A549 (cell line): Measurements from ENCODE around the gene RPN2. TPM values are rescaled to one million over a fixed set of nuclear protein-coding genes. Genes with fewer than 3 reads are reported as not detected.

Experiments
- ATAC-seq, 2 experiments: fragments of 200-7000 bp in 1 of 2; fragments of >200 bp in 1 of 2; cut with Nextera tagmentation in 1 of 2; cut with Tn5 transposase in 1 of 2; 3 replicates each; pipeline versions ENCODE4 v1.8.0 to v1.9.1; 2018 to 2020; ENCODE audit warnings: mild to moderate bottlenecking in 1 of 2, moderate library complexity in 1 of 2
- CTCF ChIA-PET: fragments of 300-600 bp; sonication (Branson Sonifier 250); formaldehyde crosslinking; extraction: SDS; loops from one replicate; lab custom pipeline; 2021; ENCODE audit warnings: antibody characterized with exemption, inconsistent platforms; lab: Yijun Ruan, JAX
- POLR2A ChIA-PET: fragments of 350-600 bp; formaldehyde crosslinking; extraction: SDS; loops from one replicate; lab custom pipeline; 2021; ENCODE audit warnings: antibody characterized with exemption, inconsistent platforms; lab: Yijun Ruan, JAX
- DNase-seq, 2 experiments: peaks; one replicate each; pipeline versions ENCODE4 v3.0.0 to v3.0.0-alpha.2; 2011 to 2016; ENCODE audit warnings: low read depth in 1 of 2, low spot score in 1 of 2
- FAIRE-seq: peaks from 2 replicates; lab custom pipeline; 2011; peaks lifted over from hg19 to GRCh38; lab: Jason Lieb, UNC
- H3K27ac ChIP-seq, 2 experiments: fragments of >200 bp; sonication (Bioruptor Twin); formaldehyde crosslinking; 3 replicates each; pipeline ENCODE4 v1.5.1; 2016 to 2017
- H3K4me1 ChIP-seq: fragments of >200 bp; sonication (Bioruptor Twin); formaldehyde crosslinking; 3 replicates; pipeline ENCODE4 v1.6.1; 2016
- H3K4me2 ChIP-seq: fragments of >200 bp; sonication (Bioruptor Twin); formaldehyde crosslinking; 3 replicates; pipeline ENCODE4 v1.6.1; 2016
- H3K4me3 ChIP-seq: fragments of >200 bp; sonication (Bioruptor Twin); formaldehyde crosslinking; 3 replicates; pipeline ENCODE4 v1.5.1; 2016
- H3K9me3 ChIP-seq: fragments of >200 bp; sonication (Bioruptor Twin); formaldehyde crosslinking; 3 replicates; pipeline ENCODE4 v1.6.1; 2016
- ATOH8 ChIP-seq: fragments of 250-450 bp; sonication (Bioruptor Pico); IDR thresholded peaks from 2 replicates; pipeline ENCODE4 v1.5.0; 2020; ENCODE audit warnings: low read depth, mild to moderate bottlenecking, moderate library complexity
- CHD2 ChIP-seq: fragments of 150-350 bp; IDR thresholded peaks from 2 replicates; pipeline ENCODE4 v1.6.1; 2014; ENCODE audit warnings: low read length; ENCODE audit not compliant: partially characterized antibody
- ESRRA ChIP-seq: fragments of 150-350 bp; IDR thresholded peaks from 2 replicates; pipeline ENCODE4 v1.6.1; 2014; ENCODE audit warnings: mild to moderate bottlenecking, low read length, borderline replicate concordance
- HOXA7 ChIP-seq: fragments of 250-450 bp; sonication (Bioruptor Pico); IDR thresholded peaks from 2 replicates; pipeline ENCODE4 v1.5.0; 2020; ENCODE audit warnings: mild to moderate bottlenecking, moderate library complexity
- HOXB13 ChIP-seq: fragments of 250-450 bp; sonication (Bioruptor Pico); IDR thresholded peaks from 2 replicates; pipeline ENCODE4 v1.5.0; 2020; ENCODE audit warnings: low read depth, mild to moderate bottlenecking, moderate library complexity
- HOXB5 ChIP-seq: fragments of 250-450 bp; sonication (Bioruptor Pico); IDR thresholded peaks from 2 replicates; pipeline ENCODE4 v1.5.0; 2020; ENCODE audit warnings: mild to moderate bottlenecking, moderate library complexity
- JUN ChIP-seq, 2 experiments: fragments of >200 bp; sonication (Bioruptor Twin); formaldehyde crosslinking; IDR thresholded peaks; 2 replicates in 1 of 2; 3 replicates in 1 of 2; pipeline ENCODE4 v1.6.1; 2016 to 2017
- JUNB ChIP-seq: fragments of >200 bp; sonication (Bioruptor Twin); formaldehyde crosslinking; IDR thresholded peaks from 2 replicates; pipeline ENCODE4 v1.6.1; 2016
- KDM1A ChIP-seq: fragments of 200-600 bp; sonication (generic); IDR thresholded peaks from 2 replicates; pipeline ENCODE4 v1.6.1; 2016; ENCODE audit warnings: low read depth, mild to moderate bottlenecking
- KDM5A ChIP-seq: fragments of 200-600 bp; sonication (generic); IDR thresholded peaks from 2 replicates; pipeline ENCODE4 v1.6.1; 2016; ENCODE audit warnings: antibody characterized with exemption, mild to moderate bottlenecking
- MAFK ChIP-seq: fragments of 450-650 bp; IDR thresholded peaks from 2 replicates; pipeline ENCODE4 v1.6.1; 2014; ENCODE audit not compliant: partially characterized antibody
- MYC ChIP-seq: IDR thresholded peaks from 2 replicates; pipeline ENCODE4 v1.6.1; 2012; ENCODE audit warnings: mild to moderate bottlenecking, inconsistent platforms, low read length, improper control_type of control experiment, borderline replicate concordance
- NFE2L2 ChIP-seq: fragments of 150-350 bp; conservative IDR thresholded peaks from 2 replicates; pipeline ENCODE4 v1.6.1; 2014; ENCODE audit warnings: low read length
- RAD21 ChIP-seq, 2 experiments: fragments of >200 bp in 1 of 2; sonication (Bioruptor Twin) in 1 of 2; formaldehyde crosslinking in 1 of 2; IDR thresholded peaks in 1 of 2; conservative IDR thresholded peaks in 1 of 2; 2 replicates in 1 of 2; 3 replicates in 1 of 2; pipeline ENCODE4 v1.6.1; 2012 to 2018; ENCODE audit warnings: inconsistent platforms in 1 of 2
- REST ChIP-seq: fragments of 200-600 bp; sonication (generic); IDR thresholded peaks from 2 replicates; pipeline ENCODE4 v1.6.1; 2016; ENCODE audit warnings: antibody characterized with exemption, mild to moderate bottlenecking, moderate library complexity
- SMC3 ChIP-seq: fragments of >200 bp; sonication (Bioruptor Twin); formaldehyde crosslinking; IDR thresholded peaks from 3 replicates; pipeline ENCODE4 v1.6.1; 2018; ENCODE audit warnings: inconsistent platforms
- ZFP36 ChIP-seq: fragments of 450-650 bp; IDR thresholded peaks from 2 replicates; pipeline ENCODE4 v1.6.1; 2014; ENCODE audit warnings: borderline replicate concordance; ENCODE audit not compliant: partially characterized antibody
- ZNF302 ChIP-seq: fragments of 250-450 bp; sonication (Bioruptor Pico); IDR thresholded peaks from 2 replicates; pipeline ENCODE4 v1.9.0; 2021; ENCODE audit warnings: inconsistent platforms, mild to moderate bottlenecking, moderate library complexity
- WGBS: methylation state at CpG from one replicate; pipeline ENCODE4 v1.1.6; 2017; ENCODE audit errors: missing lambda C conversion rate; 5-methylcytosine and 5-hydroxymethylcytosine counted together
- polyA plus RNA-seq, 4 experiments: library from polyadenylated mRNA; depleted of rRNA in 3 of 4; stranded (reverse); fragments of >200 nt; fragmentation: RNase III in 1 of 4; extraction: RNeasy Plus Mini Kit Qiagen cat#74134 plus additional on column Dnase treatment in 1 of 4; gene quantifications; 2 replicates in 3 of 4; 3 replicates in 1 of 4; pipeline ENCODE4 v1.2.3, GENCODE V29; 2011 to 2017
- TF ChIP-seq, protein P1 (sequence below): IDR thresholded peaks from 2 replicates; pipeline ENCODE4 v1.6.1; 2012; ENCODE audit warnings: low read depth, borderline replicate concordance
- TF ChIP-seq, protein P2 (sequence below): fragments of >200 bp; sonication (Bioruptor Twin); formaldehyde crosslinking; IDR thresholded peaks from 3 replicates; pipeline ENCODE4 v1.6.1; 2016

The RPN2 gene
- polyA plus RNA-seq, 2 of the 4 experiments (the other 2 are of a cell fraction), result 282 to 391 TPM

GRCh38 chr20:37265152-37265551 lies 86.0 kb downstream of the RPN2 start:
- H3K4me3 ChIP-seq, result no peak overlapping the region
- ChIA-PET CTCF (interaction anchor here (0.7 to 10.9 kb wide), 8 partner anchors 9 to 299 kb away, joined by 3 to 150 read pairs (median 5); no protein-coding TSS in a partner anchor), POLR2A (no interaction called here)
- no peak overlapping the region for H3K4me2 ChIP-seq
- FAIRE-seq (no peak), DNase-seq (no peak), ATAC-seq (no peak)
- H3K4me1 ChIP-seq, result peaks cover 4% of the 10 kb centered on the region; the same call in 1 of the 3 replicates
- no peak for TF ChIP-seq MAFK
- TF ChIP-seq RAD21 (conservative IDR thresholded peaks at IDR 0.05 in 1 of 2, IDR thresholded peaks at IDR 0.05 in 1 of 2), result no peak
- TF ChIP-seq ATOH8 (CRISPR knock-in tag), result no peak
- TF ChIP-seq SMC3, result no peak
- no peak for TF ChIP-seq CHD2
- TF ChIP-seq KDM5A, result no peak
- no peak for TF ChIP-seq ESRRA
- TF ChIP-seq ZFP36, result no peak
- TF ChIP-seq, protein P1, sequence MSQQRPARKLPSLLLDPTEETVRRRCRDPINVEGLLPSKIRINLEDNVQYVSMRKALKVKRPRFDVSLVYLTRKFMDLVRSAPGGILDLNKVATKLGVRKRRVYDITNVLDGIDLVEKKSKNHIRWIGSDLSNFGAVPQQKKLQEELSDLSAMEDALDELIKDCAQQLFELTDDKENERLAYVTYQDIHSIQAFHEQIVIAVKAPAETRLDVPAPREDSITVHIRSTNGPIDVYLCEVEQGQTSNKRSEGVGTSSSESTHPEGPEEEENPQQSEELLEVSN, result no peak
- no peak for TF ChIP-seq NFE2L2
- TF ChIP-seq HOXB13 (CRISPR knock-in tag), result no peak
- TF ChIP-seq HOXA7 (CRISPR knock-in tag), result no peak
- TF ChIP-seq HOXB5 (CRISPR knock-in tag), result no peak
- no peak for TF ChIP-seq JUNB
- no peak for TF ChIP-seq ZNF302 (CRISPR knock-in tag)
- TF ChIP-seq, protein P2, sequence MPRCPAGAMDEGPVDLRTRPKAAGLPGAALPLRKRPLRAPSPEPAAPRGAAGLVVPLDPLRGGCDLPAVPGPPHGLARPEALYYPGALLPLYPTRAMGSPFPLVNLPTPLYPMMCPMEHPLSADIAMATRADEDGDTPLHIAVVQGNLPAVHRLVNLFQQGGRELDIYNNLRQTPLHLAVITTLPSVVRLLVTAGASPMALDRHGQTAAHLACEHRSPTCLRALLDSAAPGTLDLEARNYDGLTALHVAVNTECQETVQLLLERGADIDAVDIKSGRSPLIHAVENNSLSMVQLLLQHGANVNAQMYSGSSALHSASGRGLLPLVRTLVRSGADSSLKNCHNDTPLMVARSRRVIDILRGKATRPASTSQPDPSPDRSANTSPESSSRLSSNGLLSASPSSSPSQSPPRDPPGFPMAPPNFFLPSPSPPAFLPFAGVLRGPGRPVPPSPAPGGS, result no peak
- TF ChIP-seq REST, result no peak
- TF ChIP-seq KDM1A, result no peak
- TF ChIP-seq JUN (IDR thresholded peaks at IDR 0.05), result no peak
- TF ChIP-seq MYC, result no peak
- 97% methylated on average over 4 of the region's 4 CpGs for WGBS
- H3K27ac ChIP-seq, result no peak overlapping the region
- no peaks in the 10 kb centered on the region for H3K9me3 ChIP-seq
